Erythroblast (primary cell): ENCODE data around the gene PRLHR.

ENCODE experiments used
- GATA1 ChIP-seq: IDR thresholded peaks from 2 replicates; pipeline ENCODE4 v1.6.1; 2011; ENCODE audit warnings: low read depth, mild to moderate bottlenecking, control low read depth, low read length, moderate library complexity
- POLR2A ChIP-seq: IDR thresholded peaks from 2 replicates; pipeline ENCODE4 v1.6.1; 2011; ENCODE audit warnings: mild to moderate bottlenecking, low read length

DNA sequence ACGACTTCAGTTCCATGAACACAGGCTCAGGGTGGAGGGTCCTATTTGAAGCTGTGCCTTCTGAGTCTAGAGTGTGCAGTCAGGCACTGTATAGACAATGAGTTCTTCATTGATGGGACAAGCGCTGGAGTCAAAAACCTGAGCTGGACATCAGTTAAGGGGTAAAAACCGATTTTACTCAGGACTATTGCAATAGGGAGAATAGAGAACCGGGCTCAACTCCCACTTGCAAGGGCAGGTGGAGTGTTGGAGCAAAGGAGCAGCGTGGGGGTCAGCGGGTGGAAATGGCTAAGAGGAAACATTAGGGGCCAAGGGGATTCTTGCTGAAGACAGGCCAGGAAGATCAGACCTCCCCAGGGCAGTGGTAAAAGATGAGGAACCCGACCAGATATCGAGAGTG, 28.5 kb downstream of the PRLHR start:
- TF ChIP-seq POLR2A (no peak), GATA1 (no peak)
